GM18517 (cell line): Measurements from ENCODE around the gene SULT1C4.
"Not testable (repeated sequence)": the region's sequence is repeated elsewhere in the genome, so short reads cannot be mapped to it uniquely, and the experiment has no call there.

Experiments
- ATAC-seq: cut with Tn5 transposase; IDR thresholded peaks from one replicate; pipeline ENCODE4 v1.9.1; 2021; ENCODE audit warnings: mild to moderate bottlenecking, moderate library complexity; ENCODE audit not compliant: unreplicated experiment

The SULT1C4 gene

DNA sequence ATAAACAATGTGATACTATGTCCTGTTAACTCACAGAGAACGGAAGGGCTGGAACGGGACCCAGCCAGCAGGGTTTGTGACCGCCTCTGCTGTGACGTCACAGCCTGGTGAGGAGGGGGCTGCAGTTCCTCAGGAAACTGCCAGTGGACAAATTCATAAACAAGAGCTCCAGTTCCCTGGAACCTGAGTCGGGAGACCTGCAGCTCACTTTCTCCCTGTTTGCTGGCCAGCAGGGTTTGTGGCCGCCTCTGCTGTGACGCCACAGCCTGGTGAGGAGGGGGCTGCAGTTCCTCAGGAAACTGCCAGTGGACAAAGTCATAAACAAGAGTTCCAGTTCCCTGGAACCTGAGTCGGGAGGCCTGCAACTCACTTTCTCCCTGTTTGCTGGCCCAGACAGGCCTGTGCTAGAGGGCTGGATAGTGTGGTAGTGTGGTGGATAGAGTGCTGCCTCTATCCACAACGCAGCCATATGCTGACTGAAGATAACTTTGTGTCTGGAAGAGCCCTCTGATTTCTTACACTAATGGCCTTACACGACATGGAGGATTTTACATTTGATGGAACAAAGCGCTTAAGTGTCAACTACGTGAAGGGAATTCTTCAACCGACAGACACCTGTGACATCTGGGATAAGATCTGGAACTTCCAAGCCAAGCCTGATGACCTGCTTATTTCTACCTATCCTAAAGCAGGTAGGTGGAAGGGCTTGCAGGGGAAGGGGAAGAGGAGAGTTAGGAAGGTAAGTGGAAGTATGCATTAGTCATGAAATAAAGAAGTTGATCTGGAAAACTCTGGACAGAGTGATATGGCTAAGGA lies at the start of gene SULT1C4:
SULT1C4 (plus strand) TSS at position 140 of the 816 bp plus-strand sequence; CDS start at position 524, 384 bp downstream.
- ATAC-seq = no peak

DNA sequence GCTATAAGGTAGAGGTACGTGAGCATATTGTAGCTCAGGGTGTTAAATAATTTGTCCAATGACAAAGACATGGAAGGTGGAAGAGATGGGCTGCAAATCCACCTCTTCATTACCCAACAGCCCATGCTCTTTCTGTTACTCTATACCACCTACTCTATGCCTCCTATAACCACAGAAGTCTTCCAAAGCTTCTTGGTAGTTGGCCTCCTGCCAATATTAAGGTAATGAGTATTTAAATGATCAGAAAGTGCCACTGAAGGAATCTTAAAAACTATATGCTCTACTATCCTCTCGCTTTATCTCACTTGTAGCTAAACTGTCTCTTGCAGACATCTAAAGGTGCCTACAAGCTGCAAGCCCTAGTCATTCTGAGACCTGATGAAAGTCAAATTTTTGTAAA lies 48.0 kb upstream of the SULT1C4 start:
- no peak for ATAC-seq

DNA sequence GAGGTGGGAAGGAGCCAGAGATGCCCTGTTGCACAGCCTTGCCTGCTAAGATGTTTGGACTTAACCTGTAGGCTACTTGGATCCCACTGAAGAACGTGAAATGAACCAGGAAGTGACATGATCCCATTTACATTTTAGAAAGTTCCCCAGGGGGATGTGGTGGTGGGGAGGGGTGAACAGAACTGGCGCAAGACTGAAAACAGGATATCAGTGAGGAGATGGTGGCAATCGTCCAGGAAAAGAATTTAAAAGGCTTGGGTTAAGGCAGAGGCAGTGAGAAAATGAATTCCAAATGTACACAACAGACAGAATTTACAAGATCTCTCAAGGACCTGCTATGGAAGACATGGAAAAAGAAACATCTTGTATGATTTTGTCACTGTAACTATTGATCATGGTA lies 46.8 kb upstream of the SULT1C4 start:
- ATAC-seq = no peak

DNA sequence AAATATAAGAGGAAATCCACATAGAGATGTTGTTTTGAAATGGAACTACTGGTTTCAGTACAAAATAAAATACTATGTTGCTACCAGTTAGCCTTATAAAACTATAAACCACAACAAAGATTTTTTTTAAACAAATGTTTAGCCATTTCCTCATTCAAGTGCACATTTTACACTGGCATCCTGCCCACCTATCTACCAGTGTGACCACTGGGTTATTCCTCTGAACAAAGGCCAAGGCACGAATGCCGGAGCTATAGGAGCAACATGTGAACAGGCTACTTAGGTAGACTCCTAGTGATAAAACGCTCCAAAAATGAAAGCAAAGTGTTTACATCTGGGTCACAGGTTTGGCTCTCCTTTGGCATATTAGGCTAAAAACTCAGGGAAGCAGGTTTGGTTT lies 31.8 kb upstream of the SULT1C4 start:
- ATAC-seq = no peak

DNA sequence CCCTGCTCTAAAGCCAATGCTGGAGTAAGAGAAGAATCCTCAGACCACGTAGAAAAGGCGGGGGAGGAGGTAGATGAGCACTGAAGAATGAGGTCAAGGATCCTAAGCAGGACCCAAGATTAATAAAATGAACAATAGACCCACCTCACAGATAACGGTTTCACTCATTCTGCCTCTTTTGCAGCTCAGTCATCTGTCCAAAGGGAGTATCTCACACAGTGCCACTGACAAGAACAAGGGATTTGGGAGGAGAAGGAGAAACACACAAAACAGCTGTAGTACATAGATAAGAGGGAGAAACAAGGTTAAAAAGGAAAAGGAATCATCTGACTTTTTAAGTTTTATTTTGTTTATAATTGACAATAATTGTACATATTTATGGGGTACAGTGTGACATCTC lies 30.9 kb upstream of the SULT1C4 start:
- no peak for ATAC-seq

DNA sequence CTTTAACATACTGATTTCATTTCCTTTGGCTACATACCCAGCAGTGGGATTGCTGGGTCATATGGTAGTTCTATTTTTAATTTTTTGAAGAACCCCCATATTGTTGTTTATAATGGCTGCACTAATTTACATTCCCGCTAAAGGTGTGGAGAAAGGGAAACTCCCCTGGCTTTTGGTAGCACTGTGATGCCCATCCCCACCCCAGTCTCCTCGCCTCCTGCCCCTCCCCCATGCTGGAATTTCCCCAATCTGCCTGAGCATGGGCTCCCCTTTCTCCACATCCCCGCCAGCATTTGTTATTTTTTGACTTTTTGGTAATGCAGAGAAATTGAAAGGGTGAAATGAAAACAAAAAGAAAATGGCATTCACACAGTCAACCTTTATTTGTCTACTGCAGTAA lies 30.0 kb upstream of the SULT1C4 start:
- no peak for ATAC-seq

DNA sequence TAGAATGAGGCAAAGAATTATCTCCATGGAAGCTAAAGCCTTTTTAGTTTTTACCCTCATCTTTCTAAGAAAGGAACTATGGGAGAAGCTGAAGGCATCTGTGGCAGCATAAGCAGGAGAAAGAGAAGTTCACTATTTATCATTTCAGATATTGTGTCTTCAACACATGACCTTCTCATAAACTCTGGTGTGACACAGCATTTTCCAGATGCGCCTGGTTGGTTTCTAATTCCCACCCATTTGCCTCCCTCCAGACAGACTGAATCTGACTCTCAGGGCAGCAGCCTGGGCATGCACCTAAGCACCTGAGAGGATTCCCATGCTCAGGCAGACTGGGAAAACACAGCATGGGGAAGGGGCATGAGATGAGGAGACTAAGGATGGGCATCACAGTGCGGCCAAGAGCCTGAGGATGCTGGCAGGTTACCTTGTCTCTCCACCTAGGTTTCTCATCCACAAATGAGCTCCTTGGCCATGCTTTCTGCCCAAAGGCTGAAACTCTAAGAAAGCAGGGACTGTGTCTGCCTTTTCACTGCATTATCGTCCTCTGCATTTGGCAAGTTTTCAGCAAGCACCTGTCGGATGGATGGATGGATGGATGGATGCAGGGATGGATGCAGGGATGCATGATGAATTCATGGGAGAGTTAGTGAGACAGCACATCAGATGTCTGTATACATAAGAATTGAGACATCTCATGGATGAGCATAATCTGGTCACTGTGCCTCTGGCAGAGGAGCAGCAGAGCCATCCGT lies 28.8 kb upstream of the SULT1C4 start:
- ATAC-seq = no peak

DNA sequence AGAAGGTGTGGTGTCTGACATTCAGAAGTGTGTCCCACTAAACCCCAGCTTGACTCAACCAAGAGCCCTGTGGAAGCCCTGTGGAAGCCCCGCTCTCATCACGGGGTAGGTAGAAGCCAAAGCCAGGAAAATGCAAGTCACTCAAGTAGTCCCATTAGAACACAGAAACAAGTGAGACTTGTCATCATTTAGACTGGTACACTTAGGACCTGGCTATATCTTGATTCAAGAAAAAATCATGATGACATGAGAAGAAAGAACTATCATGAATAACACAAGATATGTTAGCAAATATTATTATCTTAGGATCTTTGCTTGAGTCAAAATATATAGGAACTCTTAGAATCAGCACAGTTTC lies 28.2 kb upstream of the SULT1C4 start:
- ATAC-seq = no peak

DNA sequence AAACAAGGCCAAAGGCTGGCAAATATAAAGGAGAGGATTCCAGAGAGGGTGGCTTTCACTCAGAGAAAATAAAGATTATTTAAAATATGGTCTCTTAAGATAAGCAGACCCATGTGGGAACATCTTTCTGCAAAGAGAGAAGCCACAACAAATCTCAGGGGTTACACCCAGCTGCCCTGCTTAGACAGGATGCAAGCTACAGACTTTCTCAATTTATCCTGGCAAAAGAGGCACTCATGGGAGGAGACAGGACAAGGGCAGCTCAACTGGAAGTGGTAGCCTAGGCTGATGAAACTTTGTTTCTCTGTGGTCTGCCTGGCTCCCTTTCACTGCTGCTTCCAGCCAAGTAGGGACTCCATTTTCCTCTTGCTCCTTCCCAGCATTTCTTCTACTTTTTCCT lies 25.9 kb upstream of the SULT1C4 start:
- ATAC-seq = no peak

DNA sequence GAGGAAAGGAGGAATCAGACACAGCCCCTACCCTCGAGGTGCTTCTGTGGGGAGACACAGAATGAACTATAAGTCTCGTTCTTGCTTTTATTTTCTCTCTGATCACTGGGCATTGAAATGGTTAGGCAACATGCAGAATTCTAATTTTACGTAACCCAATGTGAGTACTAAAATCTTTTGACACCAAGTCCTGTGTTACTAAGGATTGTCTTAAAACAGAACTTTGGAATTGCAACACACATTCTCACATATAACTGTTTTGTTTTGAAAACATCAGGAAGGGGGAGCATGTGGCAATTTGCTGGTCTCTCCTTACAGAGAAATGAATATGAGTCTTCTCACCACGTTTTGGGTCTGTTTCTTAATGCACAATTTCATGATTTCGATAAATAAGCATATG lies 23.6 kb upstream of the SULT1C4 start:
- no peak for ATAC-seq

DNA sequence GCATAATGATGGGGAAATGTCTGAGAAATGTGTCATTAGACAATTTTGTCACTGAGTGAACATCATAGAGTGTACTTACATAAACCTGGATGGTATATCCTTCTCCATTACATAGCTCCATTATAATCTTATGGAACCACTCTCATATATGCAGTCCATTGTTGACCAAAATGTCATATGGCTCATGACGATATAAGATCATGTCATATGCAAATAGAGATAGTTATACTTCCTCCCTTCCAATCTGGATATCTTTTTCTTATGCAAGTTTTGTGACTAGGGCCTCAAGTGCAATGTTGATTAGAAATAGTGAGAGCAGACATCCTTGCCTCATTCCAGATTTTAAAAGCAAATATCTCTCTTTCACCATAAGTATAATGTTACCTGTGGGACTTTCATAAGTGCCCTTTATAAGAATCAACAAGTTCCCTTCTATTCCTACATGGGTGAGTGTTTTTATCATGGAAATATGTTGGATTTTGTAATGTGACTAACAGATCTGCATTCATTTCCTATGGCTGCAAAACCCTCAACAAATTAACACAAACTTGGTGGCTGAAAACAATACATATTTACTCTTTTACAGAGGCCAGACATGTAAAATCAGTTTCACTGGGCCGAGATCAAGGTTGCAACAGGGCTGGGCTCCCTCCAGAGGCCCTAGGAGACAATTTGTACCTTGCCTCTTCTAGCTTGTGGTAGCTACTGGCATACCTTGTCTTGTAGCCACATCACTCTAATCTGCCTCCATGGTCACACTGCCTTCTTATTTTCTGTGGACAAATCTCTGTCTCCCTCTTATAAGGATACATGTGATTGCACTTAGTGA lies 21.6 kb upstream of the SULT1C4 start:
- ATAC-seq = no peak

DNA sequence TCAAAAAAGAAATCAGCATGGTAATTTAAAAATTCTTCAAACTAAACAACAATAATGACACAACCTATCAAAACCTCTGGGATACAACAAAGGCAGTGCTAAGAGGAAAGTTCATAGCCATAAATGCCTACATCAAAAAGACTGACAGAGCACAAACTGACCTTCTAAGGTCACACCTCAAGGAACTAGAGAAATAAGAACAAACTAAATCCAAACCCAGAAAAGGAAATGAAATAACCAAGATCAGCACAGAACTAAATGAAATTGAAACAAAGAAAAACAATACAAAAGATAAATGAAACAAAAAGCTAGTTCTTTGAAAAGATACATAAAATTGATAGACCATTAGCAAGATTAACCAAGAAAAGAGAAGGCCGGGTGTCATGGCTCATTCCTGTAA lies 18.4 kb upstream of the SULT1C4 start:
- not testable (repeated sequence) for ATAC-seq

DNA sequence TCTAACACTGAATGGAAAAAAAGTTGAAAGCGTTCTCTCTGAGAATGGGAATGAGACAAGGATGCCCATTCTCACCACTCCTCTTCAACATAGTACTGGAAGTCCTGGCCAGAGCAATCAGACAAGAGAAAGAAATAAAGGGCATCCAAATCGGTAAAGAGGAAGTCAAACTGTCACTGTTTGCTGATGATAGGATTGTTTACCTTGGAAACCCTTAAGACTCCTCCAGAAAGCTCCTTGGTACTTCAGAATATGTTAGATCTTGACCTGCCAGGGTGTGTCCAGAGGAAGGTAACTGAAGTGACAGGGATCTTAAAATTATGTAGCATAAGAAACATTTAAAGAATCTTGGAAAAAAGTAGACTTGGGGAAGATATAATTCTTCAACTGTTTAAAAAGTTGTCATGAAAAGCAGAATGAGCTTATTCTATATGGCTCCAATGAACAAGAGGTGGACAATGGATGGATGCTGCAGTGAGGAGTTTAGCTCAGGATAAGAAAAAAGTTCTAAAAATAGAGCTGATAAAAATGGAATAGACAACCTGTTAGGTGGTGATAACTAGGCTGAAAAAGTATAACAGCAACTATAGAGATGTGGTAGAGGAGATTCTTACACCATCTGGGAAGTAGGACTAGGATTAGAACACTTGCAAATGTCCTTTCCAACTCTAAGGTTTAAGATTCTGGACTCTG lies 16.8 kb upstream of the SULT1C4 start:
- ATAC-seq = no peak

DNA sequence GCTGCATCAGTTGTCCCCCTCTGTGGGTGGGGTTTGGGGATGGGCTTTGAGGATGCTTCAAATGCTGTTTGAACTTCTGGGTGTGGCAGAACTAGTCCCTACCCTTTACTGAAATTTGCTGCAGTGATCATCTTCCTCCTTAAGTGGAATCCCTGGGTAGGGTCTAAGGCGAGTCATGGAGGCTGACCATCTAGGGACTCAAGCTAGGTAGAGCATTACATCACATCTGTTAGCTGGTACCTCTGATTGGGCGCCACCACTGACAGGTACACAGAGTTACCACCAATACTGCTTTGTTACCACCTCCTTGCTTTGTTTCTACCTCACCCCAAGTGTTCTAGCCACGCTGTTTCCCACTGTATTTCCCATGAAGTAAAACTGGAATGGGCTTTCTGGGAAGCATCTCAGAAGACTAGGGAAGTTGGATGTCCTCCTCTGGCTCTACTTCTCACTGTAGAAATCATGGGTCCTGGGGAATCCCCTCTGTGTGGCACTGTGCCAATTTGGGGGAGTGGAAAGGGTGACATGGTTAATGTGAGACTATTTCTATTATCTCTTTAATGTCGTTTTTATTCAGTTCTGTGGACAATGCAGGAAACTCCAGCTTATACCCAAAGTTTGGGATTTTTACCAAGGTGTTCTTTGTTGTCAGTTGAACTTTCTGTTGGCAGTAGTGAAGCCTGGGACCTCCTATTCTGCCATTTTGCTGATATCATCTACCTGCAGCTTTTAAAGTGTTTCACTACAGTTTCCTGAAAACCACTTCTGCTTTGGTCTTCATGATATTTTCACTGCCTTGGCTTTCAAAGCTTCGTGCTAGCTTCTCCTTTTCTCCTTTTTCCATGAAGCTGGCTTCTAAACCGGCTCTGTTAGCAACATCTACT lies 14.5 kb upstream of the SULT1C4 start:
- ATAC-seq = no peak

DNA sequence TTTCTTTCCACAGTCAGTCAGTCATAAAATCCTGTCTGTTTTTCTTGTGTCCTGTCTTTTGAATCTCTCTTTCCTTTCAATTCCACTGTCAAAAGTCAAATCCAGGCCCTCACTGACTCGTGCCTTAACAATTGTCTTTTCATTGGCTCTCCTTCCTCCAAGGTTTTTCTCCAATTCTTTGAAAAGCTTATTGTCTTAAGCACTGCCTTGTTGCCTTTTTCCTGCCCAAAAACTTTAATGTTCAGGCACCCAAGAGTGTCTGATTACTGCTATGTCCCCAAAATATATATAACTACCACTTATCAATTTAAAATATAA lies 13.9 kb upstream of the SULT1C4 start:
- no peak for ATAC-seq

DNA sequence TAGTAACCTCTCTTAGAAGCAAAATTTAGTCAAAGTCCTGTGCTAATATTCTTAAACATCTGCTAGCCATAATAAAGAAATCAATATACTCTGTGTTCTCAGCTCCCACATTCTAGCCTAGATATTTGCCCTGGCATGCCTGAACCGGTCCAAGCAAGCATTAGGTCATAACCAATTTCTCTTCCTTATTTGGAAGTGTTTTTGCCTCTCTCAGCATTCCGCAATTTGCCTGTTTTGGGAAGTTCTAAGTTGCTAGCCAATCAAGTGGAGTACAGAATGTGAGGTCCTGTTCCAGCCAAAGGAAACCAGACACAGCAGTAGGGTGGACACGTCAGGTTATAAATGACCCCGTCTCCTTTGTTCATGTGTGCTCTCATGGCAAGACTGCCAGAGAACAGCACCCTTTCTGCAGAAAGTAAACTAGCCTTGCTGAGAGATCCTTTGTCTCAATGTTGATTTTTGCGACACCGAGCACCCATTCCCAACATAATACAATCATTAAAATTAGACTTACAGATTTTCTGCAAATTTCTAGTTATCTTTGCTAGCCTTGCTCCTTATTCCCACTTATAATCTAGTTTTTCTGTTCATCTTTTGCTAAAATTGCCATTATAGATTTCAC lies 13.0 kb upstream of the SULT1C4 start:
- no peak for ATAC-seq

DNA sequence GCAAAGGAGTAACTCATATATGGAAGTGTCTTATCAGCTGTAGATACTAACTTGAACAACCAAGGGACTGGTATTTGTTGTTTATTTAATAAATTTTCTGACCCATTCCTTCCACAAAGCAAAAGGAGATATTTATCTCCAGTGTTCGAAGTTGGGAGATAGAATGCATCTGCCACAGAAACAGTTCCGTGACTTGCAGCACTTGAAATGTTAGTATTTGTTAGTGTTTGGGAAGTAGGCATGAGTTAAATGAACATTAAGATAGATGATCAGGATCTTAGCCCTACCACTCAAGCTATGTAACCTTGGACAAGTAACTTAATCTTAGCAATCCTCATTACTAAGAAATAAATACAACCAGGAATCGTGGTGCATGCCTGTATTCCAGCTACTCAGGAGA lies 12.1 kb upstream of the SULT1C4 start:
- ATAC-seq = no peak

DNA sequence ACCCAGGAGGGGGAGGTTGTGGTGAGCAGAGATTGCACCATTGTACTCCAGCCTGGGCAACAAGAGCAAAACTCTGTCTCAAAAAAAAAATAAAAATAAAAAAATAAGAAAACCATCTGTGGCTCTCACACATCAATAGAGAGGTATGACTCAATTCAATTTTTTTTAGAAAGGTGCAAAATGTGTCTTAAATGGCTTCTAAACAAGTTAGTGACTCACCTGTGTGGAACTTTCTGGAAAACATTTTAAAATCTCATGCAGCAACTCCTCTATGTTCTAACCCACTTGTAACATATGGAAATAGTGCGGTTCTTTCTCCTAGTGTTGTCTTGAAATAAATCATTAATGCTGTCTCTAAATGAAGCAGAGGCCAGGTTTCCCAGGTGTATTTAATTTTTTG lies 10.7 kb upstream of the SULT1C4 start:
- ATAC-seq = no peak

DNA sequence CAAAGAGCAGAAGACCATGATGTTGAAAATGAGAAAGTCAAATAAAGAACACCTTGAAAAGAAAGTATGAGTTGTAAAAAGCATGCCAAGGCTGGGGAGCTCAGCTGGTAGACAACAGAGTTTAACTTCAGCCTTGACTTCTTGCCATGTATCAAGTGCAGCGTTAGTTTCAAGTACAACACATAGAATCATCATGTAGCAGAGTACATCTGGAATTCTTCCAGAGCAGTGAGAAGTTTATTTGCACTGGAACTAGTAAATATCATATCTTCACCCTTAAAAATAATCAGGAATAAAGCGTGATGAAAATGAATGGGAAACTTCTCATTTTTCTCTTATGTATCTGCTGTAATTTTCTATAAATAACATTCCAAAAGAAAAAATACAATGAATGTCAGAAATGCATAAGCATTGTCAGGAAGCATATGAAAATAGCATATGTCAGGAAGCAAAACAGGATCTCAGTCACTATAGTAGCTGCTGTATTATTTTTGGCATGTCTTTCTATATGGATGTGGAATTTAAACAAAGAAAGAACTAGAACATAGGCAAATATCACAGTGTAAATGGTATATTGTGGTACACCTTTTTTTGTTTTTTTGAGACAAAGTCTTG lies 10.1 kb upstream of the SULT1C4 start:
- no peak for ATAC-seq
